HL-60 (cell line): ENCODE results near the gene DHODH.

ENCODE experiments used
- POLR2AphosphoS5 ChIP-seq: IDR thresholded peaks from 2 replicates; pipeline ENCODE4 v1.6.1; 2012; ENCODE audit warnings: low read depth
- REST ChIP-seq: IDR thresholded peaks from 2 replicates; pipeline ENCODE4 v1.6.1; 2012; ENCODE audit warnings: low read depth; ENCODE audit not compliant: insufficient replicate concordance
- TF ChIP-seq, protein P1 (sequence below): IDR thresholded peaks from one replicate; pipeline ENCODE4 v1.5.1; 2011; ENCODE audit warnings: low read length, control low read depth, inconsistent platforms; ENCODE audit not compliant: insufficient read depth

GRCh38 chr16:72008424-72009216 is at the start of gene DHODH:
- TF ChIP-seq, protein P1, sequence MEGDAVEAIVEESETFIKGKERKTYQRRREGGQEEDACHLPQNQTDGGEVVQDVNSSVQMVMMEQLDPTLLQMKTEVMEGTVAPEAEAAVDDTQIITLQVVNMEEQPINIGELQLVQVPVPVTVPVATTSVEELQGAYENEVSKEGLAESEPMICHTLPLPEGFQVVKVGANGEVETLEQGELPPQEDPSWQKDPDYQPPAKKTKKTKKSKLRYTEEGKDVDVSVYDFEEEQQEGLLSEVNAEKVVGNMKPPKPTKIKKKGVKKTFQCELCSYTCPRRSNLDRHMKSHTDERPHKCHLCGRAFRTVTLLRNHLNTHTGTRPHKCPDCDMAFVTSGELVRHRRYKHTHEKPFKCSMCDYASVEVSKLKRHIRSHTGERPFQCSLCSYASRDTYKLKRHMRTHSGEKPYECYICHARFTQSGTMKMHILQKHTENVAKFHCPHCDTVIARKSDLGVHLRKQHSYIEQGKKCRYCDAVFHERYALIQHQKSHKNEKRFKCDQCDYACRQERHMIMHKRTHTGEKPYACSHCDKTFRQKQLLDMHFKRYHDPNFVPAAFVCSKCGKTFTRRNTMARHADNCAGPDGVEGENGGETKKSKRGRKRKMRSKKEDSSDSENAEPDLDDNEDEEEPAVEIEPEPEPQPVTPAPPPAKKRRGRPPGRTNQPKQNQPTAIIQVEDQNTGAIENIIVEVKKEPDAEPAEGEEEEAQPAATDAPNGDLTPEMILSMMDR: no peak
- TF ChIP-seq POLR2AphosphoS5 (peak; percentile 97), REST (peak; percentile 70)
